GM21619 (cell line): ENCODE measurements around the gene ASB4.
A peak's percentile ranks its signal among the peaks of the same experiment; 100 is the strongest.
"Not testable (repeated sequence)": the region's sequence is repeated elsewhere in the genome, so short reads cannot be mapped to it uniquely, and the experiment has no call there.

ENCODE experiments used
- ATAC-seq: cut with Tn5 transposase; IDR thresholded peaks from one replicate; pipeline ENCODE4 v1.9.1; 2021; ENCODE audit not compliant: unreplicated experiment

Gene ASB4

GRCh38 chr7:95485391-95486123 is at the start of gene ASB4:
Gene ASB4, plus strand, starts transcription at chr7:95485943. Its CDS starts 29 bp downstream, at chr7:95485972.
- no peak for ATAC-seq

- ATAC-seq, result no peak
These were observed 49.3 kb upstream of the ASB4 start for GRCh38 chr7:95436407-95436806.

- ATAC-seq, result no peak
These were observed 45.2 kb upstream of the ASB4 start for GRCh38 chr7:95440394-95441038.

GRCh38 chr7:95441042-95441823 is 44.5 kb upstream of the ASB4 start:
- ATAC-seq, result no peak

- ATAC-seq, result no peak
These were observed 40.9 kb upstream of the ASB4 start for GRCh38 chr7:95444796-95445195.

GRCh38 chr7:95446618-95447017 is 39.1 kb upstream of the ASB4 start:
- ATAC-seq, result no peak

GRCh38 chr7:95454438-95455045 is 31.2 kb upstream of the ASB4 start:
- peak; percentile 52 for ATAC-seq

GRCh38 chr7:95457947-95458346 is 27.8 kb upstream of the ASB4 start:
- no peak for ATAC-seq

GRCh38 chr7:95460653-95461052 is 25.1 kb upstream of the ASB4 start:
- ATAC-seq, result not testable (repeated sequence)

GRCh38 chr7:95467912-95468607 is 17.7 kb upstream of the ASB4 start:
- ATAC-seq, result no peak

GRCh38 chr7:95469187-95469586 is 16.6 kb upstream of the ASB4 start:
- ATAC-seq, result no peak

- ATAC-seq, result no peak
These were observed 15.9 kb upstream of the ASB4 start for GRCh38 chr7:95469848-95470247.

GRCh38 chr7:95470452-95470851 is 15.3 kb upstream of the ASB4 start:
- peak; percentile 98 for ATAC-seq

GRCh38 chr7:95471071-95471470 is 14.7 kb upstream of the ASB4 start:
- ATAC-seq, result no peak

GRCh38 chr7:95472581-95473161 is 13.1 kb upstream of the ASB4 start:
- ATAC-seq, result no peak

GRCh38 chr7:95473276-95473985 is 12.3 kb upstream of the ASB4 start:
- ATAC-seq, result no peak

GRCh38 chr7:95476072-95476847 is 9.5 kb upstream of the ASB4 start:
- no peak for ATAC-seq

GRCh38 chr7:95476904-95477594 is 8.7 kb upstream of the ASB4 start:
- peak; percentile 81 for ATAC-seq
